HG03064 (cell line): ENCODE measurements around the gene OPCML.

Source experiments
- ATAC-seq: cut with Tn5 transposase; IDR thresholded peaks from one replicate; pipeline ENCODE4 v1.9.1; 2021; ENCODE audit warnings: low read depth; ENCODE audit not compliant: unreplicated experiment

Gene OPCML

GRCh38 chr11:132873841-132874240 lies 658.5 kb downstream of the OPCML start:
- ATAC-seq, result no peak

GRCh38 chr11:132872211-132872610 lies 660.1 kb downstream of the OPCML start:
- ATAC-seq, result no peak

DNA sequence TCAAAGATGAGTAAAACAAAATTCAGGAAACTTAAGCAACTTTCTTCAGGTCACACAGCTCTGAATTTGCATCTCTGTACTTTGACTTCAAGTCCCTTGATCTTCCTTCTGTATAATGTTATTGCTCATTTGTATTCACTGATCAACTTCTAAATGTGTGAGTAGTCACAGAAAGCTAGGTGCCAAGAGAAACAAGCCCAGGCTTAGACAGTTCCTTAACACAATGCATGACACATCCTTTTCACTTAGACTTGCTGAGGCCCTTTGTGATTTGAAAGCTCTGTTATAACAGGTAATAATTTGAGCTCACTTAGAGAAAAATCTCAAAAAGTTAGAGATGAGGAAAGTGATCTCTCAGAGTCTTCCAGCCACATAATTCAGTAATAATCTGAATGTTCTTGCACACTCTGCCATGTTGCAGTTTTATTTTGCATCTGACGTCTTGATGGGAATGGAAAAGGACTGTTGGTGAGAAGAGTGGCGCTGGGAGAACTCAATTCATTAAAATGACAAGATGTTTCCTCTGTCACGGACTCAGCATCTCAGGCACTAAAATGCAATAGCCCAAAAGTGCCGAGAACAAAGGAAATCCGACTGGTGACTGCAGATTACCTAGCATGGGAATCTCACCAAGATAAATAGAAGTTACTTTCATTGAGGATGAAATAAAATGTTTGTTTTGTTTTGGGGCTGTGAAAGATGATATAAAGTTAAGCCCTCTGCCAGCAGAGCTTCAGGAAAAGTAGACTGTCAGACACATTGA lies 665.3 kb downstream of the OPCML start:
- ATAC-seq, result no peak

- no peak for ATAC-seq
Observed at GRCh38 chr11:132865623-132866022, 666.7 kb downstream of the OPCML start.

DNA sequence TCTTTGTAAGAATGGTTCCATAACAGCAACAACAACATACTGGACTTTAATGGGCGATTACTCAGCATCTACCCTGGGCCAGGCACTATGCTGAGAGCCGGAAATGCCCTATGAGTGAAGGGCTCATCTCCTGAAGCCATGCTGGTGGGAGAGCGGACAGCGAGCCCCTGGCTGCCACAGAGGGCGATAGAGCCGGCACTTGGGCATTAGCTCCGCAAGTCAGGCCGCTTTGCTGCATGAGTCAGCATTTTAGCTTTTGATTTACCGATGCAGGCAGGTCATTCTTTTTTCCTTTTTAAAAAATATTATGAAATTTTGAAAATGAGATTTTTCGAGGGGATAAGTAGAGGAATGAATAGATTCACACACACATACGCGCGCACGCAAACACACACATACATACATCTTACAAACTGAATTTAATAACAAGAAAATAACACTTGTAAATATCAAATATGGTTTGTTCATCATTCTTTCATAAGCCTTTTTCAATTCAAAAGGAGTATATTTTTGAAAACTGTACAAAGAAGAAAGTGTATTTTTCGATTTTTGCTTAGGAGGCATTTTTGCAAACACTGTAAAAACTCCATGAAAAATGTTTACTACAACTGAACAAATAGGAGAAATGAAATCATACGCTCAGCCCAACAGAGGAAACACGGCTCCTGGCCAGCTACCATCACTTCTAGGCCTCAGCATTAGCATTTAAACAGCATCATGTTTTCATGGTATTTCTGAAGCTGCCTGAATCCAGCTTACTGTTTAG lies 667.3 kb downstream of the OPCML start:
- ATAC-seq, result no peak

DNA sequence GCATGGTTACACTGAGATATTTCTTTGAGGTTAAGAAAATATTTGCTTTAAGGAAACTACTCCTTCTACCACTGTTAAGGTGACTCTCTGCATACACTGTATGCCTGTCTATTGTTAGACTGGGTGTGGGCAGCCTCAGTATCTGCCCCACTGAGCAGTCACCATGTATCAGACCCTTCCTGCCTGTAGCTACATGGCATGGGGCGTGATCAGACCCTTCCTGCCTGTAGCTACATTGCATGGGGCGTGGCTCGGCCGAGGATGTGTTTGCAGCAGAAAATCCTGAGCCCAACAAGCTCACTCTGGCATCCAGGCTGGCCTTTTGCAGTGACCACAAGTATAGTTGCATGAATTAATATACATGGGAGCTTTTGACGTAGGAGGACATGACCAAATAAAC lies 669.4 kb downstream of the OPCML start:
- no peak for ATAC-seq

- no peak for ATAC-seq
Observed at GRCh38 chr11:132862137-132862536, 670.2 kb downstream of the OPCML start.

- ATAC-seq, result no peak
Observed at GRCh38 chr11:132859306-132859705, 673.0 kb downstream of the OPCML start.

DNA sequence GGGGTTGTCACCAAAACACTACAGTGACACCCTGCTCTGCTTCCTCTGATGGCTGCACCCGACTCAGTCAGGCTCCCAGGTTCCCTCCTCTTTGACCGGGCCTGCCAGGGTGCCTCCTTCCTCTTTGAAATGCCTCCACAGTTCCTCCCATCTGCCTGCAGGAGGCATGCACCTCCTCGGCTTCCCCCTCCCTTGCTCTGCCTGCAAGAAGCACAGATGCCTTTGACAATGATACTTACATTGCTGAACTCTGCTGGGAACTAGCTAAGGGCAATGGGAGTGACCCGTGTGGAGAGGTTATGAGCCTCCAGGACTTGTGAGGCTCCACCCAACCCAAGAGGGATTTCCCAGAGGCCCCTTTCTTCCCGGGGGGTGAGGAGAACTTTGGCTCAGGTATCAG lies 674.1 kb downstream of the OPCML start:
- ATAC-seq, result no peak

- no peak for ATAC-seq
Observed at GRCh38 chr11:132856032-132856431, 676.3 kb downstream of the OPCML start.

DNA sequence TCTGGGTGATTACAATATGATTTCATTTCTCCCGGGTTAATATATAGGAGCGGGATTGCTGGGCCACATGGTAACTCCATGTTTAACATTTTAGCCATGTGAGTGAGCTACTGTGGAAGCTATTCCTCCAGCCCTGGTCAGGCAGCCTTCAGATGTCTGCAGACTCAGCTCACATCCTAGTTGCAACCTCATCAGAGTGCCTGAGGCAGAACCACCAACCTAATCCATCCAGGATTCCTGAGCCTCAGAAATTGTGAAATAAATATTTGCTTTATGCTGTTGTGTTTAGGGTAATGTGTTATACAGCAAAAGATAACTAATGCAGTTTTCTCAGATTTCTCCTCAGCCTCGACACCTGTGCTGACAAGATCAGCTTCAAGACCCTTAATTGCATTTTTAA lies 676.8 kb downstream of the OPCML start:
- no peak for ATAC-seq

- ATAC-seq, result no peak
Observed at GRCh38 chr11:132853886-132854285, 678.4 kb downstream of the OPCML start.

GRCh38 chr11:132852361-132852760 lies 679.9 kb downstream of the OPCML start:
- no peak for ATAC-seq

DNA sequence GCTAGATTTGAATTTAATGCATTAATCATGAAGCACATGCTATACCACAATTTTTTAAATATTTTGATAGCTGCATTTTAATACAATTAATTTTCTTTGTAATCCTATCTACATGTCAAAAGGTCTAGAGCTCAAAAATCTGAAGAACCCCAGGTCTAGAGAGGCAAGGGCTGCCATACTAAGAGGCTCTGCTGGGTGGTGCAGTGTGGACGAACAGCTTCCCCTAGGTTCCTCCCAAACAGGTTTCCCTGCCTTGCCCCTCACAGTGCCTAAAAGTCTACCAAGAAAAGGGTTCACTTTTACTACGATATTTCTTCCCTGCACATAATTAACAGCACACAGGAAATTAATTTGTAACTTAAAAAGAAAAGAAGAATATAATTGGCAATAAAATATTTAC lies 681.1 kb downstream of the OPCML start:
- no peak for ATAC-seq

DNA sequence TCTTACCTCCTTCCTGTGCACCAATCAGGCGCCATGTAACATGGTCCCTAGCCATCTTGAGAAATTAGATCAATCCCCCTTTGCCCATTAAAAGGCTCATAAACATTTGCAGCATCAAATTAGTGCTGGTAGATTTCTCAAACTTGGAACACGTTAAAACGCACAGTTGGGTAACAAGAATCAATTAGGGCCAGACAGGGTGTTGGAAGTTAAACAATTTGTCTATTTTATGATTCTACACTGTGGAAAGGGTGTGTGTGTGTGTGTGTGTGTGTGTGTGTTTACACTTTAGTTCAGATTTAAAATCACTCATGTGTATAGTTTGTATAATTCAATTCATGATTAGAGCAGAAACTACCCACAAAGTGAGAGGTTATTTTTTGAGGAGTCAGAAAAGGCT lies 682.0 kb downstream of the OPCML start:
- ATAC-seq, result no peak

- no peak for ATAC-seq
Observed at GRCh38 chr11:132848336-132848735, 684.0 kb downstream of the OPCML start.

DNA sequence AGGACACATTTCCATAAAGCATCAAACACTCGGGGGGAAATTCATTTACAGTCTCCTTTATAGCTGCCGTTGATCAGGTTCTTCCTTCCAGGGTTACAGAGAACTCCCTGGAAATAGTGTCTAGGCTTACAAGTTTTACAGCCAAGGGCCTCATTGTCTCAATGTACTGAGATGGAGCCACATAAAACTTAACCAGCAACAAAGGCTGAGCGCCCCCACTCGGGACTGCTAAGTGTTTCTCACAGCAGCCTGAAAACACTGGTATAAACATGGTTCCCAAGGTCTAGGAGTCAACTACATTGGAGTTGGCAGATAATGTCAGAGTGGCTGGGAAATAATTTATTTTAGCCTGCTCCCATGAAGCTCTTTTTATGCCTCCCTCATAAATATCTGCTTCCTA lies 686.2 kb downstream of the OPCML start:
- ATAC-seq, result no peak

GRCh38 chr11:132844956-132845696 lies 687.2 kb downstream of the OPCML start:
- ATAC-seq, result no peak

- ATAC-seq, result no peak
Observed at GRCh38 chr11:132840660-132841059, 691.6 kb downstream of the OPCML start.

DNA sequence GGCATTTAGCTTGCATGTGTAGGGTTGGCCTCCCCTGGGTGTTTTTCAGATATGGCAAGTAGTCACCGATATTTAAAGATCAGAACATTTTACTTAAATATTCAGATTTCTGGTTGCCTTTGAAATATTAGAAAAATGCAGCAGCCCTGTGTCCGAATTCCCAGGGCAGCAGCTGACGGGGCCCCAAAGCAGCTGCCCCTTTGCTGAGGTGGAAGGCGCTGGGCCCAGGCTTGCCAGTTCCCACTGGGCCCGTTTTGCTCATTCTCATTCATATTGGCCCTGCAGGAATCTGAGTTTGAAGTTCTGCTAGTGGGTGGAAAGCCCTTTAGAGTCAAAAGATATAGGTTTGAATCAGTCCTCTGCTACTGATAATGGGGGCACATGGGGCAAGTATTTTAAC lies 692.1 kb downstream of the OPCML start:
- no peak for ATAC-seq

- no peak for ATAC-seq
Observed at GRCh38 chr11:132839236-132839945, 692.9 kb downstream of the OPCML start.
